Fibroblast of lung (primary cell): ENCODE measurements around the gene EPHB1. TPM values are rescaled to one million over a fixed set of nuclear protein-coding genes. Genes with fewer than 3 reads are reported as not detected.

ENCODE experiments used
- DNase-seq, 2 donors: peaks; one replicate each; pipeline versions ENCODE4 v3.0.0 to v3.0.0-alpha.2; 2010; ENCODE audit warnings: low read depth in 2 of 2
- H2AFZ ChIP-seq: 2 replicates; pipeline ENCODE4 v1.5.1; 2012; ENCODE audit warnings: low read length, control low read depth, inconsistent platforms
- H3K27ac ChIP-seq: 2 replicates; pipeline ENCODE4 v1.5.1; 2011; ENCODE audit warnings: low read length, control low read depth; ENCODE audit not compliant: insufficient read depth
- H3K27me3 ChIP-seq: 2 replicates; pipeline ENCODE4 v1.5.1; 2011; ENCODE audit warnings: mild to moderate bottlenecking, low read length; ENCODE audit not compliant: control insufficient read depth, insufficient read depth
- H3K36me3 ChIP-seq: 2 replicates; pipeline ENCODE4 v1.5.1; 2011; ENCODE audit warnings: low read length; ENCODE audit not compliant: control insufficient read depth, insufficient read depth
- H3K4me1 ChIP-seq: 2 replicates; pipeline ENCODE4 v1.5.1; 2011; ENCODE audit warnings: low read length; ENCODE audit not compliant: control insufficient read depth, insufficient read depth; ENCODE audit errors: extremely low read depth
- H3K4me2 ChIP-seq: 2 replicates; pipeline ENCODE4 v1.5.1; 2011; ENCODE audit warnings: low read length, control low read depth; ENCODE audit not compliant: insufficient read depth; ENCODE audit errors: extremely low read depth
- H3K4me3 ChIP-seq, 4 experiments: fragments of 200-600 bp in 1 of 4; sonication (generic) in 1 of 4; replicated peaks in 1 of 4; 2 replicates each; pipeline ENCODE4 v1.5.1; 2011 to 2016; ENCODE audit warnings: low read length in 4 of 4, low read depth in 3 of 4, mild to moderate bottlenecking in 3 of 4, control low read depth in 2 of 4, inconsistent platforms in 1 of 4, mixed read lengths in 1 of 4; ENCODE audit not compliant: insufficient read depth in 1 of 4; ENCODE audit errors: control extremely low read depth in 1 of 4
- H3K79me2 ChIP-seq: 2 replicates; pipeline ENCODE4 v1.5.1; 2012; ENCODE audit warnings: mild to moderate bottlenecking, low read length, inconsistent platforms; ENCODE audit not compliant: control insufficient read depth, insufficient read depth
- H3K9ac ChIP-seq: 2 replicates; pipeline ENCODE4 v1.5.1; 2011; ENCODE audit warnings: mild to moderate bottlenecking, low read length, control low read depth; ENCODE audit not compliant: insufficient read depth
- H3K9me3 ChIP-seq: 2 replicates; pipeline ENCODE4 v1.5.1; 2012; ENCODE audit warnings: low read depth, low read length; ENCODE audit not compliant: control insufficient read depth, insufficient read depth
- H4K20me1 ChIP-seq: 2 replicates; pipeline ENCODE4 v1.5.1; 2011; ENCODE audit warnings: low read length; ENCODE audit not compliant: control insufficient read depth, insufficient read depth; ENCODE audit errors: extremely low read depth
- CTCF ChIP-seq, 2 donors: IDR thresholded peaks in 1 of 2; conservative IDR thresholded peaks in 1 of 2; 1 replicate in 1 of 2; 2 replicates in 1 of 2; pipeline ENCODE4 v1.5.1; 2011 to 2012; ENCODE audit warnings: low read length in 2 of 2, control low read depth in 1 of 2, inconsistent platforms in 1 of 2, low read depth in 1 of 2, mild to moderate bottlenecking in 1 of 2
- EZH2 ChIP-seq: IDR thresholded peaks from 2 replicates; pipeline ENCODE4 v1.5.1; 2012; ENCODE audit warnings: low read length, control low read depth, mild to moderate bottlenecking; ENCODE audit errors: missing control alignments
- polyA plus RNA-seq, 2 donors: library from polyadenylated mRNA; depleted of rRNA in 1 of 2; stranded (reverse) in 1 of 2; unstranded in 1 of 2; fragments of >200 nt; gene quantifications; 2 replicates each; pipeline ENCODE4 v1.2.1, GENCODE V29; 2011 to 2012; ENCODE audit warnings: missing spikeins in 1 of 2
- total RNA-seq: library from RNA; depleted of rRNA; stranded (reverse); fragments of >200 nt; gene quantifications from 2 replicates; pipeline ENCODE4 v1.2.1, GENCODE V29; 2014

EPHB1 gene
- total and polyA plus RNA-seq, 2 donors (not counting 1 experiment from before 2014, with no cell fraction given), result 0.14 to 0.50 TPM

GRCh38 chr3:135041601-135042000, 246.5 kb downstream of the EPHB1 start:
- Histone ChIP-seq H3K9ac (no peak overlapping the region), H4K20me1 (no peaks in the 10 kb centered on the region), H3K27me3 (no peaks in the 10 kb centered on the region), H3K36me3 (no peaks in the 10 kb centered on the region), H3K9me3 (no peaks in the 10 kb centered on the region), H3K4me1 (no peaks in the 10 kb centered on the region), H3K27ac (no peak overlapping the region), H3K4me2 (no peak overlapping the region), H3K79me2 (no peaks in the 10 kb centered on the region), H3K4me3 (no peak overlapping the region), H2AFZ (no peak overlapping the region)
- no peak for DNase-seq
- TF ChIP-seq EZH2 (no peak), CTCF (conservative IDR thresholded peaks at IDR 0.05 in 1 of 2, IDR thresholded peaks at IDR 0.05 in 1 of 2; ENCODE audit: low read depth in 1 of 2, low read length in 2 of 2) (no peak)

GRCh38 chr3:135047061-135047460, 252.0 kb downstream of the EPHB1 start:
- no peaks in the 10 kb centered on the region for H3K27me3 ChIP-seq
- TF ChIP-seq EZH2 (no peak), CTCF (conservative IDR thresholded peaks at IDR 0.05 in 1 of 2, IDR thresholded peaks at IDR 0.05 in 1 of 2; ENCODE audit: low read depth in 1 of 2, low read length in 2 of 2) (no peak)
- H3K79me2 ChIP-seq, result no peaks in the 10 kb centered on the region
- no peak overlapping the region for H3K4me2 ChIP-seq
- no peaks in the 10 kb centered on the region for H3K36me3 ChIP-seq
- no peaks in the 10 kb centered on the region for H4K20me1 ChIP-seq
- no peak for DNase-seq
- H3K4me1 ChIP-seq, result no peaks in the 10 kb centered on the region
- H3K9ac ChIP-seq, result no peak overlapping the region
- no peak overlapping the region for H2AFZ ChIP-seq
- H3K9me3 ChIP-seq, result no peaks in the 10 kb centered on the region
- H3K27ac ChIP-seq, result no peak overlapping the region
- H3K4me3 ChIP-seq, result no peak overlapping the region

DNA sequence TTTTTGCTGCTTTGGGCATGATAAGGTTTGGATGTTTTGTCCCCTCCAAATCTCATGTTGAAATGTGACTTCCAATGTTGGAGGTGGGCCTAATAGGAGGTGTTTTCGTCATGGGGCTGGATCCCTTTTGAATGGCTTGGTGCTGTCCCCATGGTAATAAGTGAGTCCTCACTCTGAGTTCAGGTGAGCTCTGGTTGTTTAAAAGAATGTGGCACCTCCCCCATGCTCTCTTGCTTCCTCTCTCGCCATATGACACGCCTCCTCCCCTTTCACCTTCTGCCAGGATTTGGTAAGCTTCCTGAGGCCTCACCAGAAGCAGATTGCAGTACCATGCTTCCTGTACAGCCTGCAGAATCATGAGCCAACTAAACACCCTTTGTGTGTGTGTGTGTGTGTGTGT, 255.5 kb downstream of the EPHB1 start:
- no peaks in the 10 kb centered on the region for H3K4me1 ChIP-seq
- H4K20me1 ChIP-seq, result no peaks in the 10 kb centered on the region
- no peak overlapping the region for H3K4me2 ChIP-seq
- no peaks in the 10 kb centered on the region for H3K36me3 ChIP-seq
- H3K4me3 ChIP-seq, result no peak overlapping the region
- TF ChIP-seq EZH2 (no peak), CTCF (conservative IDR thresholded peaks at IDR 0.05 in 1 of 2, IDR thresholded peaks at IDR 0.05 in 1 of 2; ENCODE audit: low read depth in 1 of 2, low read length in 2 of 2) (no peak)
- no peak for DNase-seq
- H3K27ac ChIP-seq, result no peak overlapping the region
- H3K79me2 ChIP-seq, result no peaks in the 10 kb centered on the region
- no peak overlapping the region for H2AFZ ChIP-seq
- H3K27me3 ChIP-seq, result no peaks in the 10 kb centered on the region
- H3K9me3 ChIP-seq, result no peaks in the 10 kb centered on the region
- no peak overlapping the region for H3K9ac ChIP-seq
